CD14-positive monocyte (primary cell): Measurements from ENCODE around the gene DIS3L2. TPM values are rescaled to one million over a fixed set of nuclear protein-coding genes. Genes with fewer than 3 reads are reported as not detected.

Source experiments
- DNase-seq, 3 donors: peaks; one replicate each; pipeline ENCODE4 v3.0.0-alpha.2; 2011 to 2022
- H2AFZ ChIP-seq: 2 replicates; pipeline ENCODE4 v1.6.0; 2012; ENCODE audit warnings: mild to moderate bottlenecking, low read depth, low read length, inconsistent platforms; ENCODE audit not compliant: insufficient read depth, poor library complexity, severe bottlenecking
- H3K27ac ChIP-seq, 2 donors: 1 replicate in 1 of 2; 2 replicates in 1 of 2; pipeline ENCODE4 v1.5.1; 2012 to 2013; ENCODE audit warnings: low read length in 2 of 2, control low read depth in 1 of 2, inconsistent platforms in 1 of 2, low read depth in 1 of 2, mild to moderate bottlenecking in 1 of 2
- H3K27me3 ChIP-seq, 2 donors: one replicate each; pipeline versions ENCODE4 v1.6.0 to v1.6.1; 2011 to 2013; ENCODE audit warnings: low read length in 2 of 2; ENCODE audit not compliant: control insufficient read depth in 2 of 2, insufficient read depth in 2 of 2
- H3K36me3 ChIP-seq, 2 donors: replicated peaks in 1 of 2; 1 replicate in 1 of 2; 2 replicates in 1 of 2; pipeline versions ENCODE4 v1.5.1 to v1.6.1; 2012 to 2013; ENCODE audit warnings: low read length in 2 of 2, control low read depth in 1 of 2, inconsistent platforms in 1 of 2, mild to moderate bottlenecking in 1 of 2; ENCODE audit not compliant: insufficient read depth in 2 of 2, control insufficient read depth in 1 of 2
- H3K4me1 ChIP-seq, 2 donors: 1 replicate in 1 of 2; 2 replicates in 1 of 2; pipeline versions ENCODE4 v1.5.1 to v1.6.1; 2012 to 2013; ENCODE audit warnings: low read length in 2 of 2, control low read depth in 1 of 2, inconsistent platforms in 1 of 2, mild to moderate bottlenecking in 1 of 2, moderate library complexity in 1 of 2; ENCODE audit not compliant: insufficient read depth in 2 of 2, control insufficient read depth in 1 of 2
- H3K4me2 ChIP-seq: replicated peaks from 2 replicates; pipeline ENCODE3; 2012; ENCODE audit warnings: low read length, moderate library complexity, mild to moderate bottlenecking; ENCODE audit not compliant: poor library complexity, severe bottlenecking; ENCODE audit errors: extremely low read depth
- H3K4me3 ChIP-seq, 3 experiments: fragments of 200-600 bp in 1 of 3; sonication (generic) in 1 of 3; replicated peaks in 1 of 3; 1 replicate in 2 of 3; 2 replicates in 1 of 3; pipeline ENCODE4 v1.5.1; 2011 to 2013; ENCODE audit warnings: low read length in 3 of 3, mild to moderate bottlenecking in 3 of 3, control low read depth in 2 of 3, low read depth in 2 of 3, inconsistent platforms in 1 of 3, moderate library complexity in 1 of 3
- H3K79me2 ChIP-seq: 2 replicates; pipeline ENCODE4 v1.6.0; 2012; ENCODE audit warnings: mild to moderate bottlenecking, control low read depth, inconsistent platforms, low read length, moderate library complexity; ENCODE audit not compliant: insufficient read depth
- H3K9ac ChIP-seq: 2 replicates; pipeline ENCODE4 v1.6.0; 2017; ENCODE audit warnings: low read length, mild to moderate bottlenecking; ENCODE audit not compliant: insufficient read depth, poor library complexity, severe bottlenecking
- H3K9me3 ChIP-seq, 2 donors: replicated peaks in 1 of 2; 1 replicate in 1 of 2; 2 replicates in 1 of 2; pipeline versions ENCODE4 v1.5.1 to v1.6.1; 2012 to 2013; ENCODE audit warnings: low read length in 2 of 2, control low read depth in 1 of 2; ENCODE audit not compliant: control insufficient read depth in 1 of 2, insufficient read depth in 1 of 2
- H4K20me1 ChIP-seq: 2 replicates; pipeline ENCODE4 v1.6.0; 2012; ENCODE audit warnings: mild to moderate bottlenecking, low read length, control low read depth, moderate library complexity; ENCODE audit not compliant: insufficient read depth
- H3K27ac Mint-ChIP-seq, 7 donors: one replicate each; pipeline ENCODE4 v1.8.0; 2020; ENCODE audit warnings: mild to moderate bottlenecking in 7 of 7, mixed read lengths in 7 of 7, moderate library complexity in 6 of 7, inconsistent platforms in 2 of 7
- H3K27me3 Mint-ChIP-seq, 3 donors: one replicate each; pipeline ENCODE4 v1.8.0; 2021 to 2022; ENCODE audit warnings: low read depth in 3 of 3, mild to moderate bottlenecking in 3 of 3, mixed read lengths in 3 of 3, moderate library complexity in 3 of 3, inconsistent platforms in 1 of 3
- H3K36me3 Mint-ChIP-seq, 2 donors: one replicate each; pipeline ENCODE4 v1.8.0; 2020; ENCODE audit warnings: mixed read lengths in 2 of 2, inconsistent platforms in 1 of 2, mild to moderate bottlenecking in 1 of 2
- H3K4me1 Mint-ChIP-seq: one replicate; pipeline ENCODE4 v1.8.0; 2020; ENCODE audit warnings: mild to moderate bottlenecking, mixed read lengths
- H3K4me3 Mint-ChIP-seq, 2 donors: one replicate each; pipeline ENCODE4 v1.8.0; 2020; ENCODE audit warnings: mild to moderate bottlenecking in 2 of 2, mixed read lengths in 2 of 2, moderate library complexity in 1 of 2
- H3K9me3 Mint-ChIP-seq, 7 donors: one replicate each; pipeline ENCODE4 v1.8.0; 2020 to 2022; ENCODE audit warnings: mixed read lengths in 7 of 7, mild to moderate bottlenecking in 6 of 7, moderate library complexity in 6 of 7, inconsistent platforms in 2 of 7
- CTCF ChIP-seq: fragments of 200-600 bp; IDR thresholded peaks from one replicate; pipeline ENCODE4 v1.8.0; 2022; ENCODE audit warnings: antibody characterized with exemption, mild to moderate bottlenecking
- WGBS: methylation state at CpG from one replicate; pipeline ENCODE4 v1.1.5; 2013; ENCODE audit warnings: missing lambda C conversion rate; ENCODE audit not compliant: insufficient coverage; 5-methylcytosine and 5-hydroxymethylcytosine counted together
- intact Hi-C, 2 donors: fragments of 100-400 bp; cut with micrococcal nuclease; formaldehyde crosslinking; loops; one replicate each; pipeline versions ENCODE4 v1.15.0 to v1.15.1; 2023
- polyA plus RNA-seq, 3 donors: library from polyadenylated mRNA; depleted of rRNA in 1 of 3; unstranded in 2 of 3; stranded (reverse) in 1 of 3; fragments of 300-500 nt in 2 of 3; fragments of >200 nt in 1 of 3; fragmentation: Illumina TruSeq in 2 of 3; gene quantifications; 1 replicate in 2 of 3; 2 replicates in 1 of 3; pipeline ENCODE4 v1.2.3, GENCODE V29; 2012 to 2021

DIS3L2 gene
- polyA plus RNA-seq, 3 donors = 6.0 to 21.7 (median 6.4) TPM

GRCh38 chr2:232190796-232191195 is 229.3 kb downstream of the DIS3L2 start:
- Histone ChIP-seq H3K9ac (no peak overlapping the region), H2AFZ (no peak overlapping the region), H3K79me2 (no peaks in the 10 kb centered on the region), H3K27ac (no peak overlapping the region), H3K4me3 (no peak overlapping the region), H3K9me3 (peaks cover 0 to 4% of the 10 kb centered on the region in 2 donors), H4K20me1 (no peaks in the 10 kb centered on the region), H3K27me3 (no peaks in the 10 kb centered on the region), H3K36me3 (peaks cover 0 to 11% of the 10 kb centered on the region in 2 donors), H3K4me1 (no peaks in the 10 kb centered on the region), H3K4me2 (no peak overlapping the region)
- DNase-seq = no peak
- H3K4me3 Mint-ChIP-seq = no peak overlapping the region
- intact Hi-C loops = no loop called here
- TF ChIP-seq CTCF = no peak
- 93% methylated on average over 2 of the region's 2 CpGs for whole genome bisulfite sequencing
- H3K9me3 Mint-ChIP-seq = peaks cover 5 to 17% (median 12%) of the 10 kb centered on the region in 7 donors
- H3K4me1 Mint-ChIP-seq = no peaks in the 10 kb centered on the region
- no peaks in the 10 kb centered on the region for H3K27me3 Mint-ChIP-seq
- H3K36me3 Mint-ChIP-seq = peaks cover 11 to 20% of the 10 kb centered on the region in 2 donors
- H3K27ac Mint-ChIP-seq = no peak overlapping the region

GRCh38 chr2:232195487-232195886 is 234.0 kb downstream of the DIS3L2 start:
- Histone ChIP-seq H3K27ac (no peak overlapping the region), H3K4me2 (no peak overlapping the region), H3K4me3 (no peak overlapping the region), H3K27me3 (no peaks in the 10 kb centered on the region), H3K4me1 (no peaks in the 10 kb centered on the region), H3K9me3 (peaks cover 0 to 4% of the 10 kb centered on the region in 2 donors), H3K9ac (no peak overlapping the region), H3K79me2 (no peaks in the 10 kb centered on the region), H4K20me1 (no peaks in the 10 kb centered on the region), H2AFZ (no peak overlapping the region), H3K36me3 (peaks cover 0 to 19% of the 10 kb centered on the region in 2 donors)
- no CpG with 5 or more reads among the region's 1 CpG for WGBS
- Mint-ChIP-seq H3K4me1 (no peaks in the 10 kb centered on the region), H3K4me3 (no peak overlapping the region), H3K36me3 (peaks cover 22% of the 10 kb centered on the region in 2 donors), H3K27ac (no peak overlapping the region), H3K27me3 (no peaks in the 10 kb centered on the region), H3K9me3 (peaks cover 5 to 17% (median 10%) of the 10 kb centered on the region in 7 donors)
- DNase-seq = no peak
- TF ChIP-seq CTCF = no peak
- intact Hi-C loops = no loop called here
